Measurements from ENCODE around the gene TPP1.
A peak's percentile ranks its signal among the peaks of the same experiment; 100 is the strongest.

Gene TPP1

DNA sequence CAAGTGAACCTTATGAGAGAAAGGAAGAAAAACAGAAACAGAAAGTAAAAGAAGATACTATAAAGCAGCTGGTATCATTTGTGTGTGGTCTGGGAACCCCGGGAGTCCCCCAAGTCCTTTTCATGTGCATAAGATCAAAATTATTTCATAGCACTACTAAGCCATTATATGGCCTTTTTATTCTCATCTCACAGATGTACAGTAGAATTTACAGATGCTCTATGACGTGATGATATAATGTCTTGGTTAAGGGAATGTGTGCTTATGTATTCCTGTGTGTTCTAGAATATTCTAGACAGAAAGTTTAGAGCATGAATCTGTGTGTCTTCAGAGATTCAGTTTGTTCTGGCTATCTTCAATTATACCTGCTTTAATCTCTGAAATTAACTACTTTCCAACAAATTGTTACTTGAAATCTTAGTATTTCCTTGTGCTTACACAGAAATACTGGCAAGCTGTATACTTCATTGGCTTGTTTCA lies 8.6 kb upstream of the TPP1 start:
- DNase-seq: peak in 3 of 6 experiments; percentile 4 to 20 (median 12)

DNA sequence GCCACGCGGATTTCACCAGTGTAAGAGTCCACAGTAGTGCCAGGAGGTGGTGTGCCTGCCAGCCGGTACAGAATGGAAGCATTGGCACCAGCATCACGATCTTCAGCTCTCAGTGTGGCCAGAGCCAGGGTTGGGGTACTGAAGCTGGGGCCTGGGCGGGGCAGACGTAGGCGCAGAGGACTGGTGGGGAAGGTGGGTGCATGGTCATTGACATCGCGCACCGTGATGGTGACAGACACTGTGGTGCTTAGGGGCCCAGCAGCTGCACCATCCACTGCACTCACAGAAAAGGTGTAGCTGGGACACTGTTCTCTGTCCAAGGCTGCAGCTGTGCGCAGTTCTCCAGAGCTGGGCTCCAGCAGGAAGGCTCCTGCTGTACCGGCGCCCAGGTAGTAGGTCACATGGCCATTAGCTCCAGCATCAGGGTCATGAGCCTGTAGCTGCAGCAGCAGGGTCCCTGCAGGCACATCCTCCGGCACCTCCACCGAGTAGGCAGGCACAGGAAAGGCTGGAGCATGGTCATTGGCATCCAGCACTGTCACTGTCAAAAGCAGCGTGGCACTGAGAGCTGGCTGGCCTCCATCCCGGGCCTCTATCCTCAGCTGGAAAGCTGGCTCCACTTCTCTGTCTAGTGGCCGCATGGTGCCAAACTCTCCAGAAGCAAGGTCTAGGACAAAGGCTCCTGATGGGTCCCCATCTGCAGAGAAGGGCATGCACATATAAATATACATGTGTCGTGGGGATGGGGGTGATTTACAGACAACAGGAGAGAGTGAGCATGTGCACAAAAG lies 7.9 kb upstream of the TPP1 start:
- DNase-seq: no peak

- no peak for DNase-seq
Observed at GRCh38 chr11:6625832-6626420, 6.7 kb upstream of the TPP1 start.

GRCh38 chr11:6625156-6625831 lies 6.1 kb upstream of the TPP1 start:
- DNase-seq: no peak

- no peak for DNase-seq
Observed at GRCh38 chr11:6623391-6624363, 4.5 kb upstream of the TPP1 start.

DNA sequence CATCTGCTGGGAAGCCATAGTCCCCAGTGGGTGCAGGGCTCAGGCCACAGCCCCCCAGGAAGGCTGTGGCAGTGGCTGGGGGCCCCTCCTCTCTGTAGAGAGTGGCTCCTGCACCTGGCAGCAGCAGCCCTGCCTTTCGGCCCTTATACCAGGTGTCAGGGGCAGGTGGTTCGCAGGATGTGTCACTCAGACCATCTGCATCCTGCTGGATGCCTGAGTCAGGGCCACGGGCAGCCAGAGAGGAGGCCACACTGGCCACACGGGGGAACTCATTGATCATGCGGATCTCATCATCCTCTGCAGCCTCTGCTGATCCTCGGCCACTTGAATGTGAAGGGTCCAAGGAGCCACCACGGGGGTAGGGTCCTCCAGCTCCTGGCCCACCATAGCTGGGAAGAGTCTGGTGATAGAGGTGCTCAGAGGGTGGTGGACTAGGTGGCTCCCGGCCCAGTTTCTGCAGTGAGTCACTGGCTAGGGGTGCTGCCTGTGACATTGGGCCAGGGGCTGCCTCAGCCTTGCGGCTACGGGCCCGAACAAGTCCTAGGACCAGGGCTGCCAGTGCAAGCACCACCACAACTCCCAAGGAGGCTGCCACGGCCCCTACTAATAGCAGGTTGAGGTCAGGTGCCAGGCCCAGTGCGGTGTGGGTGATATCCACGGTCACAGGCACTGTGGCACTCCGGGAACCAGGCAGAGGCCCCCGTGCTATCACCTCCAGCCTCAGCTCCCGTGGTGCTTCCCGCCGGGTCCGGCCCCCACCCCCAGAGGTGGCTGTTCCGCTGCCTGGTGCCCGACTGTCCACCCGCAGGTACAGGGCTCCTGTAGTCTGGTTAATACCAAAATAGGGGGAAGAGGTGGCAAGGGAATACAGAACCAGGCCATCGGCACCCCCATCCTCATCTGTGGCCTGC lies 3.3 kb upstream of the TPP1 start:
- DNase-seq: no peak

GRCh38 chr11:6621711-6622211 lies 2.5 kb upstream of the TPP1 start:
- DNase-seq: no peak

GRCh38 chr11:6620636-6621035 lies 1.4 kb upstream of the TPP1 start:
- no peak for DNase-seq

GRCh38 chr11:6618117-6619003 lies 862 bp downstream of the TPP1 start:
- DNase-seq: peak in 5 of 6 experiments; percentile 4 to 53 (median 26)

- no peak for DNase-seq
Observed at GRCh38 chr11:6617315-6617781, 1.9 kb downstream of the TPP1 start.

GRCh38 chr11:6616596-6617250 lies 2.5 kb downstream of the TPP1 start:
- DNase-seq: no peak

- DNase-seq: no peak
Observed at GRCh38 chr11:6615882-6616585, 3.2 kb downstream of the TPP1 start.

DNA sequence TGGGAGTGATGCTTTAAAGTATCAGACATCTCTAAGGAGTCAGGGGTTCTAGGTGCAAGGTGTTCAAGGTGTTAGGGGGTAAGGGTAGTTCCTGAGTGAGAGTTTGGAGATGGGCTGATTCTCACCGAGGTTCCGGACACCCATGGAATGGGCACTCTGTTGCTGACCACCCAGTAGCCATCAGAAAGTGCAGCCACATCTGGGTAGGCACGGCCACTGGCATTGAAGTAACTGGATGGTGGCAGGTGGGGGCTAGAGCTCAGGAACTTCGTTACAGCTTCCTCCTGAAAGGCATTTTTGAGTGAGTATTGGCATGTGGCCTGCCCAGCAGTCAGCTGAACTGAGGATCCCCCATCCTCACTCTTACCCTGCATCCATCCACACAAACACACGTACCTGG lies 4.2 kb downstream of the TPP1 start:
- no peak for DNase-seq

GRCh38 chr11:6614446-6614845 lies 4.8 kb downstream of the TPP1 start:
- DNase-seq: no peak

- no peak for DNase-seq
Observed at GRCh38 chr11:6613496-6613895, 5.7 kb downstream of the TPP1 start.

GRCh38 chr11:6612213-6613041 lies 6.8 kb downstream of the TPP1 start, which contains the start of gene TAF10:
TAF10 (minus strand) TSS chr11:6612216; CDS start chr11:6612189, 27 bp downstream.
- peak; percentile 87 to 94 (median 93) for DNase-seq

- DNase-seq: peak in 1 of 6 experiments; percentile 71
Observed at GRCh38 chr11:6611963-6612212, 7.3 kb downstream of the TPP1 start.
